ENCODE measurements around the gene MYL7.
"Not testable (repeated sequence)": the region's sequence is repeated elsewhere in the genome, so short reads cannot be mapped to it uniquely, and the experiment has no call there.

Gene MYL7

DNA sequence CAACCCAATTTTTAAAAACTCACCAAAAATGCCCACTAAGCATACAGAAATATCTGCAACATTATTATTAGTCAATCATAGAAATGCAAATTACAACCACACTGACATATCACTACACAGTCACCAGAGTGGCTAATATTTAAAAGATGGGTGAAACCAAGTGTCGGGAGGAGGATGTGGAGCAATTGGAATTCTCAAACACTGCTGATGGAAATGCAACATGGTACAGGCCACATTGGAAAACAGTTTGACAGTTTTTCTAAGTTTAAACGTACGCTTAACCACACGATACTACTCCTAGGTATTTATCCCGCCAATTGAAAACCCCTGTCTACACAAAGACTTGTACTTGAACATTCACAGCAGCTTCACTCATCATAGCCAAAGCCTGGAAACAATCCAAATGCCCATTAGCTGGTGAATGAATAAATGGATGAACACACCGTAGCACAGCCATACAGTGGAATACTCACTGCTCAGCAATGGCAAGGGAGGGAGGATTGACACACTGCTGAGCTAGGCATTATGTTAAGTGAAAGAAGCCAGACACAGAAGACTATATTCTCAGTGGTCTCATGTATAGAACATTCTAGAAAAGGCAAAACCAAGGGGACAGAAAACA is 31.8 kb upstream of the MYL7 start:
- H3K27ac ChIP-seq: no peak overlapping the region
- DNase-seq: no peak
- H3K36me3 ChIP-seq (replicated peaks): no peaks in the 10 kb centered on the region
- H3K27me3 ChIP-seq (replicated peaks): no peaks in the 10 kb centered on the region
- TF ChIP-seq, protein P1, sequence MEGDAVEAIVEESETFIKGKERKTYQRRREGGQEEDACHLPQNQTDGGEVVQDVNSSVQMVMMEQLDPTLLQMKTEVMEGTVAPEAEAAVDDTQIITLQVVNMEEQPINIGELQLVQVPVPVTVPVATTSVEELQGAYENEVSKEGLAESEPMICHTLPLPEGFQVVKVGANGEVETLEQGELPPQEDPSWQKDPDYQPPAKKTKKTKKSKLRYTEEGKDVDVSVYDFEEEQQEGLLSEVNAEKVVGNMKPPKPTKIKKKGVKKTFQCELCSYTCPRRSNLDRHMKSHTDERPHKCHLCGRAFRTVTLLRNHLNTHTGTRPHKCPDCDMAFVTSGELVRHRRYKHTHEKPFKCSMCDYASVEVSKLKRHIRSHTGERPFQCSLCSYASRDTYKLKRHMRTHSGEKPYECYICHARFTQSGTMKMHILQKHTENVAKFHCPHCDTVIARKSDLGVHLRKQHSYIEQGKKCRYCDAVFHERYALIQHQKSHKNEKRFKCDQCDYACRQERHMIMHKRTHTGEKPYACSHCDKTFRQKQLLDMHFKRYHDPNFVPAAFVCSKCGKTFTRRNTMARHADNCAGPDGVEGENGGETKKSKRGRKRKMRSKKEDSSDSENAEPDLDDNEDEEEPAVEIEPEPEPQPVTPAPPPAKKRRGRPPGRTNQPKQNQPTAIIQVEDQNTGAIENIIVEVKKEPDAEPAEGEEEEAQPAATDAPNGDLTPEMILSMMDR (IDR thresholded peaks at IDR 0.05; ENCODE audit: low read depth, low read length, missing control alignments): no peak
- no peak overlapping the region for H3K4me3 ChIP-seq (ENCODE audit: low read depth, low read length)
- in situ Hi-C loops (cut with HindIII; ENCODE audit: low pct_ligation_motif_present, low sequenced_read_pairs): no loop called here

DNA sequence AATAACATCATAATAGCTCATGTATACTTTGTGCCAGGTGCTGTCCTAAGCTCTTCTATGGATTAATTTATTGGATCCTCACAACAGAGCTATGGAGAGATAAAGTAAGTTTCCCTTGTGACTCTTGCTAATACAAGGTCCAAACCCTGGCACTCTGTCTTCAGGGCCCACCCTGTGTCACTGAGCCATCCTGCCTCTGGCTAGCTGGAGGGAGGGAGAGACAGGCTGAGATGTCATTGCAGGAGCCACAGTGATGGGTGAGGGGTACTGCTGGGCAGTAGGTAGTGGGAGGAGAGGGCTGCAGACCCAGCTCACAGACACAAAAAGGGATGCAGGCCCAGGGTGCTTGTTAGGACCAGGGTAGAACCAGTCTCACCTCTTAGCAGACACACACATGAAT is 31.2 kb upstream of the MYL7 start:
- in situ Hi-C loops (cut with HindIII; ENCODE audit: low pct_ligation_motif_present, low sequenced_read_pairs): no loop called here

DNA sequence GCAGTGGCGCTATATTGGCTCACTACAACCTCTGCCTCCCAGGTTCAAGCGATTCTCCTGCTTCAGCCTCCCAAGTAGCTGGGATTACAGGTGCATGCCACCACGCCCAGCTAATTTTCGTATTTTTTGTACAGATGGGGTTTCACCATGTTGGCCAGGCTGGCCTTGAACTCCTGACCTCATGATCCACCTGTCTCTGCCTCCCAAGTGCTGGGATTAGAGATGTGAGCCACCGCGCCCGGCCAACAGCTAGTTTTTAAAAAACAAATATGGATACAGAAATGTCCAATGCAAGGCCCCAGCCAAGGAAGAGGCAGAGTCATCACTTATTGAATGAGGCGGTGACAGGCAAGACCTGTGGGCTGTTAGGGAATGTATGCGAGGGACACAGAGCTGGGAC is 30.8 kb upstream of the MYL7 start:
- H3K36me3 ChIP-seq (replicated peaks); H3K4me3 ChIP-seq (ENCODE audit: low read depth, low read length); H3K27me3 ChIP-seq (replicated peaks); DNase-seq; in situ Hi-C loops (cut with HindIII; ENCODE audit: low pct_ligation_motif_present, low sequenced_read_pairs); H3K27ac ChIP-seq: not testable (repeated sequence)

More for the DNA sequence above, 31.2 kb upstream of the MYL7 start:
- TF ChIP-seq, protein P1 (IDR thresholded peaks at IDR 0.05; ENCODE audit: low read depth, low read length, missing control alignments): no peak
- Histone ChIP-seq H3K27ac (no peak overlapping the region), H3K36me3 (replicated peaks) (no peaks in the 10 kb centered on the region), H3K27me3 (replicated peaks) (no peaks in the 10 kb centered on the region), H3K4me3 (ENCODE audit: low read depth, low read length) (no peak overlapping the region)
- no peak for DNase-seq

DNA sequence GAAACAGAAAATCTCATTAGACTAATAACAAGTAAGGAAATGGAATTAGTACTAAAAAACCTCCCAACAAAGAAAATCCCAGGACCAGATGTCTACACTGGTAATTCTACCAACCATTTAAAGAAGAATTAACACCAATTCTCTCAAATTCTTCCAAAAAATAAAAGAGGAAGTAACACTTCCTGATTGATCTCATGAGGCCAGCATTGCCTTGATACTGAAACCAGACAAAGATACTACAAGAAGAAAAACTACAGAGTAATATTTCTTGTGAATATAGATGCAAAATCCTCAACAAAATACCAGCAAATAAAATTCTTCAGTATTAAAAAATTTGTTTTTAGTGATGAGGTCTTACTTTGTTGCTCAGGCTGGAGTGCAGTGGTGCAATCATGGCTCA is 26.8 kb upstream of the MYL7 start:
- TF ChIP-seq, protein P1 (IDR thresholded peaks at IDR 0.05; ENCODE audit: low read depth, low read length, missing control alignments): no peak
- Histone ChIP-seq H3K27me3 (replicated peaks) (no peaks in the 10 kb centered on the region), H3K4me3 (ENCODE audit: low read depth, low read length) (no peak overlapping the region), H3K36me3 (replicated peaks) (no peaks in the 10 kb centered on the region), H3K27ac (no peak overlapping the region)
- in situ Hi-C loops (cut with HindIII; ENCODE audit: low pct_ligation_motif_present, low sequenced_read_pairs): no loop called here
- no peak for DNase-seq

DNA sequence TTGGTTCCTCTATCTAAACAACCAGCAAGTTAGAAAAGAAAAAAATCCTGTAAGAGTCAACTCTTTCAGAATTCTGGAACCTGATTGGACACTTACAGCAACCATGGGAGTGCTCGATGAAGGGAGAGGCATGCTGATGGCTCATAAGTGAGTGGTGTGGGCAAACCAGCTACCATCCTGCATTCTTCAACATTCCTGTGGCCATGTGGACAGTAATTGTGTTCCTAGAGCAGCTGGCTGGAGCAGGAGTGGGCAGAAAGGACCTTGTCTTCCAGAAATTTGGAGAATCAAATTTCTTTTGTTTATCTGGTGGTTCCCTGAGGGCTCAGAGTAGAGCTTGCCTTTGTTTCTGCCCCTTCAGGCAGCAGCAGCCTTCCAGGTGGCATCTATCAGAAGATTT is 22.5 kb upstream of the MYL7 start:
- in situ Hi-C loops (cut with HindIII; ENCODE audit: low pct_ligation_motif_present, low sequenced_read_pairs): no loop called here
- Histone ChIP-seq H3K4me3 (ENCODE audit: low read depth, low read length) (no peak overlapping the region), H3K27me3 (replicated peaks) (no peaks in the 10 kb centered on the region), H3K27ac (no peak overlapping the region), H3K36me3 (replicated peaks) (no peaks in the 10 kb centered on the region)
- TF ChIP-seq, protein P1 (IDR thresholded peaks at IDR 0.05; ENCODE audit: low read depth, low read length, missing control alignments): no peak
- peak; percentile 71 for DNase-seq

DNA sequence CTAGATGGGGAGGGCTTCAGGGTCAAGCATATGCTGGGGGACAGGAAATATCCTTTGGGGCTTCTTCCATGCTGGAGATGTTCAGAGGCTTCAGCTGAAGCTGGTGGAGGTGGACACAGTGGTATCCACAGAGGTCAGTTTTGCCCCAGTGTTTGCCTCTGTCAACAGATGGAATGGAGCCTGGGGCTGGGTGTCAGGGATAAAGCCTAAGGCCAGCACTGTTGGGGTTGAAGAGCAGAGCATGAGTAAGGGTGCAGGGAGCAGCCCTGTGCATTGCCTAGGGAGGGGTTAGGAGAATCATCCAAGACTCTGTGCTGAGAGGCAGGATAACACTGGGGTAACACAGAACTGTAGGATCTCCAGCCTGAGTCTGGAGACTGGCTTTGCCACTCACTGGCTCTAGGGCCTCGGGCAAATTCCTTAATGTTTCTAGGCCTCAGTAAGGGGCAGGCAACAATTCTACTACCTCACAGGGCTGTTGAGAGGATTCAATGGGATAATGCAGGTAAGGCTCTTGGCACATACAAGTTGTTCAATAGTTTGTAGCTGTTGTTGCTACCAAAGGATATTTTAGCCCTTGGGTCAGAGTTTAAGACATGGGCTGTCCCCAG is 21.8 kb upstream of the MYL7 start:
- Histone ChIP-seq H3K36me3 (replicated peaks) (no peaks in the 10 kb centered on the region), H3K4me3 (ENCODE audit: low read depth, low read length) (no peak overlapping the region), H3K27me3 (replicated peaks) (no peaks in the 10 kb centered on the region), H3K27ac (no peak overlapping the region)
- TF ChIP-seq, protein P1 (IDR thresholded peaks at IDR 0.05; ENCODE audit: low read depth, low read length, missing control alignments): no peak
- DNase-seq: no peak
- in situ Hi-C loops (cut with HindIII; ENCODE audit: low pct_ligation_motif_present, low sequenced_read_pairs): no loop called here

Measured in brain microvascular endothelial cell (primary cell).